Endothelial cell of hepatic sinusoid (primary cell): ENCODE results near the gene PPP1R2.

Source experiments
- in situ Hi-C: cut with HindIII; loops from 2 replicates; pipeline ENCODE4 v1.10.0; 2017; ENCODE audit warnings: low sequenced_read_pairs

The PPP1R2 gene

DNA sequence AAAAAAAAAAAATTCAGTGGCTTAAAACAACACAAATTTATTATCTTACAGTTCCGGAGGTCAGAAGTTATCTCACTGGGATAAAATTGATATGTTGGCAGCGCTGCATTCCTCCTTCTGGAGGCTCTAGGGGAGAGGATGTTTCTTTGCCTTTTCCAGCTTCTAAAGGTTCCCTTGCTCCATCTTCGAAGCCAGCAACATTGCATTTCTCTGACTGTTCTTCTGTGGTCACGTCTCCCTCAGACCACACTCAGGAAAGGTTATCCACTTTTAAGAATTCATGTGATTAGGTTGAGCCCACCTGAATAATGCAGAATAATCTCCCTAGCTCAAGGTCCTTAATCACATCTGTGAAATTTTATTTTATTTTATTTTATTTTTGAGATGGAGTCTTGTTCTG is 76.9 kb downstream of the PPP1R2 start:
- in situ Hi-C loops: no loop called here
